Measurements from ENCODE around the gene ATP5PD.

- TF ChIP-seq EZH2 (optimal IDR thresholded peaks at IDR 0.05; ENCODE audit: low read depth, low read length): no peak
- TF ChIP-seq EZH2phosphoT487 (IDR thresholded peaks at IDR 0.05; ENCODE audit: low read length): no peak
- no peak for TF ChIP-seq CTCF (IDR thresholded peaks at IDR 0.05; ENCODE audit: low read length)
Observed at GRCh38 chr17:75061618-75062017, 14.8 kb upstream of the ATP5PD start.
